ENCODE measurements around the gene CCN5.

DNA sequence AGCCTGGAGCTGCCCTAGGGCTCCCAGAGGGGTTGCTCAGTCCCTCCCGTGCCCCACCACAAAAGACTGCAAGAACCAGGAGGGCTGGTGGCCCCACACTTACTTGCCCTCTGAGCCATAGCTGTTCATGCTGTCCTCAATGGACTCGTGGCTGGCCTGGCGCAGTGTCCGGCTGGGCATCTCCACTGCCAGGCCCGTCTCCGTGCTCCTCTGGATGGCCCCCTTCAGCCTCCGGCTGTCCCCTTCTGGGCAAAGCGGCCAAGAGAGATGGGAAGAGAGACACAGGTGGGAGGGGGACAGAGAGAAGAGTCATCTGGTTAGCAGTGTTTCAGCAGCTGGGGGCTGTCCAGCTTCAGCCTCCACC lies 56.0 kb downstream of the CCN5 start:
- TF ChIP-seq, protein P1, sequence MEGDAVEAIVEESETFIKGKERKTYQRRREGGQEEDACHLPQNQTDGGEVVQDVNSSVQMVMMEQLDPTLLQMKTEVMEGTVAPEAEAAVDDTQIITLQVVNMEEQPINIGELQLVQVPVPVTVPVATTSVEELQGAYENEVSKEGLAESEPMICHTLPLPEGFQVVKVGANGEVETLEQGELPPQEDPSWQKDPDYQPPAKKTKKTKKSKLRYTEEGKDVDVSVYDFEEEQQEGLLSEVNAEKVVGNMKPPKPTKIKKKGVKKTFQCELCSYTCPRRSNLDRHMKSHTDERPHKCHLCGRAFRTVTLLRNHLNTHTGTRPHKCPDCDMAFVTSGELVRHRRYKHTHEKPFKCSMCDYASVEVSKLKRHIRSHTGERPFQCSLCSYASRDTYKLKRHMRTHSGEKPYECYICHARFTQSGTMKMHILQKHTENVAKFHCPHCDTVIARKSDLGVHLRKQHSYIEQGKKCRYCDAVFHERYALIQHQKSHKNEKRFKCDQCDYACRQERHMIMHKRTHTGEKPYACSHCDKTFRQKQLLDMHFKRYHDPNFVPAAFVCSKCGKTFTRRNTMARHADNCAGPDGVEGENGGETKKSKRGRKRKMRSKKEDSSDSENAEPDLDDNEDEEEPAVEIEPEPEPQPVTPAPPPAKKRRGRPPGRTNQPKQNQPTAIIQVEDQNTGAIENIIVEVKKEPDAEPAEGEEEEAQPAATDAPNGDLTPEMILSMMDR (IDR thresholded peaks at IDR 0.05): no peak
- TF ChIP-seq POLR2A (IDR thresholded peaks at IDR 0.05) (no peak), POLR2AphosphoS5 (IDR thresholded peaks at IDR 0.05) (no peak)

Measured in prostate gland (tissue), 2 donors.